IPS-18c (cell line): ENCODE results near the gene NDUFB5.

Experiments
- H3K4me3 ChIP-seq: 2 replicates; pipeline ENCODE4 v1.7.0; 2013; ENCODE audit warnings: low read depth, mild to moderate bottlenecking, low read length, moderate library complexity; ENCODE audit not compliant: insufficient read depth
- H3K9me3 ChIP-seq: one replicate; pipeline ENCODE4 v1.6.1; 2013; ENCODE audit warnings: mild to moderate bottlenecking, low read length, moderate library complexity; ENCODE audit not compliant: control insufficient read depth, insufficient read depth

Gene NDUFB5

DNA sequence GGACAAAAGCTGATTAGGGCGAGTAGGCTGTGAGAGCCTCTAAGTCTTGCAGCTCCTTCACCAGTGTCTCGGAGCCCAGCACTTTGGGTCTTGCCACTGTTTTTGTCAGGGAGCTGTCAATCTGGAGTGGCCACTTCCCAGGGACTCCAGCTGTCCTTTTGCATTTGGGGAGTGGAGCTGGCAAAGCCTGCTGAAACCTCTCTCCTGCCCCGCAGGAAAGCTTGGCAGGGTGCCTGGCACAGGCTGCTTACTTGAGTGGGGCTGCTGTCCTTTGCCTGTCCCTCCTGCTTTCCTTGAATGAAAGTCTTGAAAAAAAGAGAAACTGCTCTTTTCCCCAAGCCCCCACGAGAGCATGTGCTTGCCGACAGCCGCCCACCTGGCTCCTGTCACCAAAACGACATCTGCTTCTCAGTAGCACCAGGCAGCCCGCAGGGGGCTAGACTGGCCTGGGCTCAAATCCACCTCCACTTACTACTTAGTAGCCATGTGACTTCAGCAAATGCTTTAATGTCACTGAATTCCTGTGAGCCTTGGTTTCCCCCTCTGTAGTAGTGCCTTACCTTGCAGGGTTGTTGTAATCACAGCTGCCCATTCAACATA, 61.9 kb downstream of the NDUFB5 start:
- H3K9me3 ChIP-seq: no peaks in the 10 kb centered on the region
- H3K4me3 ChIP-seq: no peak overlapping the region

DNA sequence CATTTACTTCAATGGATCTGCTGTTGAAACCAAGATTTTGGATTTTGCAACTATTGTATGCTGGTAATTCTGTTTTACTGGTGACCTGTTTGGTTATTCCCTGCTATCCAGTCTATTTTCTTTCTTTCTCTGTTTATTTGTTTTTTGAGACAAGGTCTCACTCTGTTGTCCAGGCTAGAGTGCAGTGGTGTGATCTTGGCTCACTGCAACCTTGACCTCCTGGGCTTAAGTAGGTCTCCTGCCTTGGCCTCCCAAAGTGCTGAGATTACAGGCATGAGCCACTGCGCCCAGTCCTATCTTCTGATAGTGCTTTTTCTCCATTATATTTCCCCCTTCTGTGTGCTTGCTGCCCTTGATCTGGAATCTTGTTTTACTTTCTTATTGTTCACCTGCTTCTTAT, 63.8 kb downstream of the NDUFB5 start:
- Histone ChIP-seq H3K4me3 (no peak overlapping the region), H3K9me3 (no peaks in the 10 kb centered on the region)

DNA sequence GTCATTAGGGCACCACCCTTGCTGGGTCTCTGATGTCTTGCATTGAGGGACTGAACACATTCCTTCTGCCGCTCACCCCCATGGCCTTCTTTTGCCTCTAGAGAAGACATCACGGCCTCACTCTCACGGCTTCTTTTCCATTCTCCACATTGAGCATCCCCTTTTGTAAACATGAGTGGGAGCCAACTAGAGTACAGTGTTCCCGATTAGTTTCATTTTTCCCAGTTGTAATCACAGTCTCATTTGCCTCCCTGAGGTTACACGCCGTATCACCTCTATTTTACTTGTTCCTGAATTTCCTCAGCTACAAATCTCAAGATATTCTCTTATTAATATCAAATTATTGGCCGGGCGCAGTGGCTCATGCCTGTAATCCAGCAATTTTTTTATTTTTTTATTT, 65.7 kb downstream of the NDUFB5 start:
- no peaks in the 10 kb centered on the region for H3K9me3 ChIP-seq

DNA sequence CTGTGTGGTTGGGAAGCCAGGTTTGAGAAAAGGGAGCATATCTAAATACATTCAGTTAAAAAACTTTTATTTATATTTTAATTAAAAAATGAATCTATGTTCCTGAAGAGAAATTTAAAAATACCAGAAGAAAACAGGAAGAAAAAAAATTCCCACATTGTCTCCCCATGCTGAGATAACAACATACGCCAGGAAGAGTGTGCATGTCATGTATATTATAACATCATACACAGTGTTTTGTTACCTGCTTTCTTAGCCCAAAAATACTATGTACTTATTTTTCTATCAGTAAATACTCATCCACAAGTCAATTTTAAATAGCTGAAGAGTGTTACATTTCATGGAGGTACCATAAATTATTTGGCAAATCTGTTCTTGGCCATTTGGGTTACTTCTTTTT, 66.7 kb downstream of the NDUFB5 start:
- Histone ChIP-seq H3K9me3 (no peaks in the 10 kb centered on the region), H3K4me3 (no peak overlapping the region)

More for the DNA sequence above, 65.7 kb downstream of the NDUFB5 start:
- no peak overlapping the region for H3K4me3 ChIP-seq

DNA sequence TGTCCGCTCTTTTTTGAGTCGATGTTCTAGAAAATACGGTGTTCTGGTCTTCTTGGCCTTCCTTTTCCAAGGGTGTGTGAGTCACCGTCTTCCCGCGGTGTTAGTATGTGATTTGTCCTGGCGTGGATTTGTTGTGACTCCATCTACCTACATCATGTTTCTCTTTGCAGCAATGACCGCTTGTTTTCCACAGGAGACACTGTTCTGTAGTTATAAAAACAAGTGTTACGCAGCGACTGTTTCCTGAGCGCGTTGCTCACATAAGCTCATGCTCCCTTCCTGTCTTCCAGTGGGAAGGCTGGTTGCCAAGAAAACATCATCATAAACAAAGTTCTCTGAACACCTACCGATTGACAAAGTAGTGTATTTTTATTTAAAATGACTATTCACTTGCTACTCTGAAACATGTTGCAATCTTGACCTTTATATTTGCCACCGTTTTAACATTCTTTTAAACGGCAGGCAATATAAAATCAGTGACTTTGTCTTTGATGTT, 67.2 kb downstream of the NDUFB5 start:
- H3K9me3 ChIP-seq: no peaks in the 10 kb centered on the region
- H3K4me3 ChIP-seq: no peak overlapping the region

DNA sequence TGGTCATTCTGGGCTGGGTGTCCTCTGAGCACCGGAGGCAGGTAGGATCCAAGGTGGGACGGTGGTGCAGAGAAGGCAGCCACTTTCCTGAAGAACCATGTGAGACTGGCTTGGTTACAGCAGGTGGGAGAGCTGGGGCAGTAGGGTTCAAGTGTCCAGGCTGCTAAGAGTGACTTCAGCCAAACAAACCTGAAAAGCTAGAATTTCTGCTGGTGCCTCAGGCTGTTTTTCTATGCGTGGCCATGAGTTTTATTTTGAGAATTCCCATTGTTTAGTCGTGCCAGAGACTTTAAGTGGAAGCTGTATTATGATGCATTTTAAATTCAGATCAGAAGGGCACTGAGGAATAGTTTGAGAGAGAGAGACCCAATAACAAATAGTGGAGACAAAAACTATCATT, 68.3 kb downstream of the NDUFB5 start:
- H3K4me3 ChIP-seq: no peak overlapping the region
- no peaks in the 10 kb centered on the region for H3K9me3 ChIP-seq

DNA sequence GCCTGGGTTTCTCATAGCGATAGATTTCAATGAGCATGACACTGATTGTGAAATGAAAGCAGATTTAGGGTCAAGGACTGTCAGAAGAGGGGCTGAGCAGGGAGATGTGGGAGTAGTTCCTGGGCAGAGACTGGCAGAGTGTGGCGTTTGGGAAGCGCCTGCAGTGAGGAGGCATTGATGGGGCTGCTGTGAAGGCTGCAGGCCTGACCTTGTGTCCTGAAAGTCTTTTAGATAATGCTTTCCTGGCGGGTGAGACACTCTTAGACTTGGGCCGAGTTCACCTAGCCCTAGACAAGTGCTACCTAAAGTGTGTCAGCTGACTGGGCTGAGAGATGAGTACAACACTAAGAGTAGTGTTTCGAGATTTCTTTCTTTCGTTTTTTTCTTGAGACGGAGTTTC, 68.9 kb downstream of the NDUFB5 start:
- no peak overlapping the region for H3K4me3 ChIP-seq
- H3K9me3 ChIP-seq: no peaks in the 10 kb centered on the region

DNA sequence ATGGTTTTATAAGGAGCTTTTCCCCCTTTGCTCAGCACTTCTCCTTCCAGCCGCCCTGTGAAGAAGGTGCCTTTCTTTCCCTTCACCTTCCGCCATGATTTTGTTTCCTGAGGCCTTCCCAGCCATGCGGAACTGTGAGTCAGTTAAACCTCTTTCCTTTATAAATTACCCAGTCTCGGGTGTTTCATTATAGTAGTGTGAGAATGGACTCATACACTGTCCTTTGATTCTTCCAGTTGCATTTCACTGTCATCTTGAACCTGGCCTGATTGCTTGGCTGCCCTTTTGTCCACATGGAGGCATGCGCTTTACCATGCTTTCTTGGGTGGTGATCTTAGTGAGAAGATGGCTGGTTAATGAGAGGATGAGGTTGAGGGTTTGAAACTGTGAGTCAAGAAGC, 71.5 kb downstream of the NDUFB5 start:
- Histone ChIP-seq H3K4me3 (no peak overlapping the region), H3K9me3 (no peaks in the 10 kb centered on the region)
